Measurements from ENCODE around the gene FOXO3B.
"Not testable (repeated sequence)": the region's sequence is repeated elsewhere in the genome, so short reads cannot be mapped to it uniquely, and the experiment has no call there.

DNA sequence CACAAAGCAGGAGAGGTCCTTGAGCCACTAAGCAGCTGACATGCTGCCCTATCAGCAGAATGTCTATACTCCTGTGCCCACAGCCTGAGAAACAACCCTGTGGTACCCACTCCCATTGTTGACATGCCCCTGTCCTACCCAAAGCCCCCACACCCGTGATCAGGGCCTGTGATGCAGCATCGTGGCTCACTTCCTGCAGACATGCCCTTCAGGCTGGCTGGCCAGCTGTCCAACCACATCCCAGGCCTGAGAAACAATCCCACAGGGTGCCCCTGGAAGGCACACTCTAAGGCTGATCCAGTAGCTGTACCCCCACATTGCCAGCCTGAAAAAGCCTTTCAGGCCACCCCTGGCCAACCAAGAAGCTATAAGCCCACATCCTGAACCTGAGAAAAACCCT lies 13.0 kb upstream of the FOXO3B start:
- TF ChIP-seq GABPA (IDR thresholded peaks at IDR 0.05; ENCODE audit: low read depth), result not testable (repeated sequence)
- TF ChIP-seq, protein P1, sequence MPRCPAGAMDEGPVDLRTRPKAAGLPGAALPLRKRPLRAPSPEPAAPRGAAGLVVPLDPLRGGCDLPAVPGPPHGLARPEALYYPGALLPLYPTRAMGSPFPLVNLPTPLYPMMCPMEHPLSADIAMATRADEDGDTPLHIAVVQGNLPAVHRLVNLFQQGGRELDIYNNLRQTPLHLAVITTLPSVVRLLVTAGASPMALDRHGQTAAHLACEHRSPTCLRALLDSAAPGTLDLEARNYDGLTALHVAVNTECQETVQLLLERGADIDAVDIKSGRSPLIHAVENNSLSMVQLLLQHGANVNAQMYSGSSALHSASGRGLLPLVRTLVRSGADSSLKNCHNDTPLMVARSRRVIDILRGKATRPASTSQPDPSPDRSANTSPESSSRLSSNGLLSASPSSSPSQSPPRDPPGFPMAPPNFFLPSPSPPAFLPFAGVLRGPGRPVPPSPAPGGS (IDR thresholded peaks at IDR 0.05; ENCODE audit: borderline replicate concordance, insufficient read depth, low read depth, low read length, poor library complexity, severe bottlenecking), result not testable (repeated sequence)

Measured in GM12878 (cell line).